Psoas muscle (tissue), 8 donors: ENCODE data around the gene NARF. TPM values are rescaled to one million over a fixed set of nuclear protein-coding genes. Genes with fewer than 3 reads are reported as not detected.
A peak's percentile ranks its signal among the peaks of the same experiment; 100 is the strongest.
"Not testable (repeated sequence)": the region's sequence is repeated elsewhere in the genome, so short reads cannot be mapped to it uniquely, and the experiment has no call there.

Experiments
- ATAC-seq, 4 donors: fragments of 200-7000 bp; cut with Tn5 transposase; one replicate each; pipeline ENCODE4 v1.9.1; 2020; ENCODE audit warnings: moderate library complexity in 3 of 4, mild to moderate bottlenecking in 2 of 4
- DNase-seq, 2 donors: peaks; one replicate each; pipeline ENCODE4 v3.0.0-alpha.2; 2020
- H3K27ac ChIP-seq: fragments of 200-600 bp; one replicate; pipeline ENCODE4 v1.8.0; 2022
- H3K27me3 ChIP-seq, 3 donors: fragments of 200-600 bp in 1 of 3; one replicate each; pipeline versions ENCODE4 v1.6.1 to v1.8.0; 2013 to 2022; ENCODE audit warnings: low read length in 2 of 3, mild to moderate bottlenecking in 2 of 3, moderate library complexity in 1 of 3; ENCODE audit not compliant: insufficient read depth in 3 of 3
- H3K36me3 ChIP-seq, 2 donors: fragments of 200-600 bp in 1 of 2; one replicate each; pipeline versions ENCODE4 v1.6.1 to v1.8.0; 2013 to 2022; ENCODE audit warnings: low read depth in 1 of 2, mild to moderate bottlenecking in 1 of 2, moderate library complexity in 1 of 2; ENCODE audit not compliant: insufficient read depth in 1 of 2
- H3K4me1 ChIP-seq: fragments of 200-600 bp; one replicate; pipeline ENCODE4 v1.8.0; 2022
- H3K4me3 ChIP-seq: fragments of 200-600 bp; one replicate; pipeline ENCODE4 v1.8.0; 2022; ENCODE audit warnings: mild to moderate bottlenecking
- H3K9me3 ChIP-seq: fragments of 200-600 bp; one replicate; pipeline ENCODE4 v1.8.0; 2022
- CTCF ChIP-seq: fragments of 200-600 bp; IDR thresholded peaks from one replicate; pipeline ENCODE4 v1.8.0; 2022; ENCODE audit warnings: antibody characterized with exemption
- WGBS, 3 donors: extraction: QIAGEN DNeasy Blood & Tissue Kit; methylation state at CpG; one replicate each; pipeline versions ENCODE4 v1.1.6 to v1.1.7; 2013; 5-methylcytosine and 5-hydroxymethylcytosine counted together
- intact Hi-C, 2 donors: fragments of 100-400 bp; cut with DNase I; formaldehyde crosslinking; loops; one replicate each; pipeline versions ENCODE4 v1.11.0 to v1.14.2; 2022
- polyA plus RNA-seq, 3 donors: library from polyadenylated mRNA; stranded (reverse); fragments of 200-250 nt; gene quantifications; one replicate each; pipeline ENCODE4 v1.2.3, GENCODE V29; 2013
- total RNA-seq, 4 donors: library from RNA; stranded (reverse); fragmentation: NEBNext Ultra II Directional in 2 of 4; extraction: Animal tissue kit (Norgen Biotek cat#: 25700) in 2 of 4; gene quantifications; one replicate each; pipeline versions ENCODE4 v1.2.1 to v1.2.4, GENCODE V29; 2021 to 2023
- donor health status: healthy with polysubstance abuse.
- donor health status: DM: no; HTN: no; CAD: no; lungs with moderate emphysema.
- donor health status: Bipolar disorder and iron deficiency.
- donor health status: healthy.
- donor health status: DM: yes; HTN: yes; CAD: no.
- donor health status: DM: no; HTN: no; CAD: no.
- donor health status: DM: no; HTN: no; CAD: no.
- donor health status: DM: yes; HTN: yes; CAD: no.

NARF gene
- total and polyA plus RNA-seq, 7 donors: 32.8 to 129 (median 43.1) TPM

- intact Hi-C loops: no loop called here
- peaks cover 11% of the 10 kb centered on the region for H3K4me1 ChIP-seq
Measured at GRCh38 chr17:82449131-82449882, 9.2 kb upstream of the NARF start.

GRCh38 chr17:82449883-82450356 is 8.6 kb upstream of the NARF start:
- WGBS, 3 donors: 47 to 56% (median 51%) methylated on average over 18 of the region's 18 CpGs
- TF ChIP-seq CTCF: no peak
- Histone ChIP-seq H3K36me3 (peaks cover 0 to 6% of the 10 kb centered on the region in 2 donors), H3K27me3 (no peaks in the 10 kb centered on the region), H3K4me1 (peaks cover 11% of the 10 kb centered on the region), H3K4me3 (peak overlapping the region; percentile 77), H3K9me3 (no peaks in the 10 kb centered on the region), H3K27ac (peak overlapping the region; percentile 84)
- ATAC-seq (peak in 3 of 4 donors; percentile 3 to 11 (median 7)), DNase-seq (no peak)
- intact Hi-C loops: no loop called here

More at GRCh38 chr17:82449131-82449882, 9.2 kb upstream of the NARF start:
- WGBS, 3 donors: 65 to 72% (median 71%) methylated on average over 30 of the region's 30 CpGs
- Histone ChIP-seq H3K27me3 (no peaks in the 10 kb centered on the region), H3K36me3 (peaks cover 0 to 12% of the 10 kb centered on the region in 2 donors), H3K27ac (peak overlapping the region; percentile 84), H3K4me3 (peak overlapping the region; percentile 77), H3K9me3 (no peaks in the 10 kb centered on the region)
- no peak for ATAC-seq
- no peak for TF ChIP-seq CTCF
- DNase-seq: no peak

- H3K4me3 ChIP-seq: peak within 1 kb of the TSS; percentile 77
- intact Hi-C loops: no loop called here
- DNase-seq: peak; percentile 93 to 96
- 0% methylated on average over 72 to 91 of the region's 91 CpGs for WGBS, 3 donors
- peak within 1 kb of the TSS; percentile 84 for H3K27ac ChIP-seq
- H3K4me1 ChIP-seq: peaks cover 10% of the 10 kb centered on the region
- no peaks in the 10 kb centered on the region for H3K27me3 ChIP-seq
- peaks cover 0 to 4% of the 10 kb centered on the region in 2 donors for H3K36me3 ChIP-seq
- ATAC-seq: peak; percentile 95 to 97 (median 96)
- TF ChIP-seq CTCF: no peak
- H3K9me3 ChIP-seq: no peaks in the 10 kb centered on the region
Measured at GRCh38 chr17:82450357-82451106, 8.0 kb upstream of the NARF start, which contains the start of gene CYBC1. CYBC1 (minus strand) TSS chr17:82450752; CDS start chr17:82449254, 1,498 bp downstream.

- WGBS, 3 donors: 92 to 95% (median 94%) methylated on average over 3 of the region's 3 CpGs
- DNase-seq (no peak), ATAC-seq (no peak)
- H3K27ac ChIP-seq: peak overlapping the region; percentile 84
- no peaks in the 10 kb centered on the region for H3K9me3 ChIP-seq
- intact Hi-C loops: no loop called here
- peaks cover 0 to 4% of the 10 kb centered on the region in 2 donors for H3K36me3 ChIP-seq
- H3K4me1 ChIP-seq: peaks cover 7% of the 10 kb centered on the region
- H3K27me3 ChIP-seq: no peaks in the 10 kb centered on the region
- H3K4me3 ChIP-seq: no peak overlapping the region
- TF ChIP-seq CTCF: no peak
Measured at GRCh38 chr17:82452162-82452561, 6.4 kb upstream of the NARF start.

- intact Hi-C loops, ATAC-seq, DNase-seq, H3K27ac ChIP-seq, H3K36me3 ChIP-seq, H3K4me3 ChIP-seq, H3K9me3 ChIP-seq, H3K27me3 ChIP-seq: not testable (repeated sequence)
- H3K4me1 ChIP-seq: peaks cover 13% of the 10 kb centered on the region
- 80 to 87% (median 82%) methylated on average over 7 of the region's 7 CpGs for WGBS, 3 donors
Measured at GRCh38 chr17:82453151-82453550, 5.4 kb upstream of the NARF start.

GRCh38 chr17:82453706-82454105 is 4.8 kb upstream of the NARF start:
- ATAC-seq, DNase-seq, H3K9me3 ChIP-seq, H3K4me3 ChIP-seq, intact Hi-C loops, H3K27ac ChIP-seq, H3K36me3 ChIP-seq, H3K27me3 ChIP-seq: not testable (repeated sequence)
- peaks cover 13% of the 10 kb centered on the region for H3K4me1 ChIP-seq
- 91 to 95% (median 92%) methylated on average over 20 to 21 of the region's 21 CpGs for WGBS, 3 donors
